HL-60 (cell line): ENCODE results near the gene SPACA5.

Experiments
- POLR2AphosphoS5 ChIP-seq: IDR thresholded peaks from 2 replicates; pipeline ENCODE4 v1.6.1; 2012; ENCODE audit warnings: low read depth
- SPI1 ChIP-seq: IDR thresholded peaks from 2 replicates; pipeline ENCODE4 v1.6.1; 2012; ENCODE audit warnings: low read depth, mild to moderate bottlenecking, borderline replicate concordance
- TF ChIP-seq, protein P1 (sequence below): IDR thresholded peaks from one replicate; pipeline ENCODE4 v1.5.1; 2011; ENCODE audit warnings: low read length, control low read depth, inconsistent platforms; ENCODE audit not compliant: insufficient read depth
- TF ChIP-seq, protein P2 (sequence below): IDR thresholded peaks from 2 replicates; pipeline ENCODE4 v1.6.1; 2012; ENCODE audit warnings: low read depth; ENCODE audit not compliant: insufficient replicate concordance

DNA sequence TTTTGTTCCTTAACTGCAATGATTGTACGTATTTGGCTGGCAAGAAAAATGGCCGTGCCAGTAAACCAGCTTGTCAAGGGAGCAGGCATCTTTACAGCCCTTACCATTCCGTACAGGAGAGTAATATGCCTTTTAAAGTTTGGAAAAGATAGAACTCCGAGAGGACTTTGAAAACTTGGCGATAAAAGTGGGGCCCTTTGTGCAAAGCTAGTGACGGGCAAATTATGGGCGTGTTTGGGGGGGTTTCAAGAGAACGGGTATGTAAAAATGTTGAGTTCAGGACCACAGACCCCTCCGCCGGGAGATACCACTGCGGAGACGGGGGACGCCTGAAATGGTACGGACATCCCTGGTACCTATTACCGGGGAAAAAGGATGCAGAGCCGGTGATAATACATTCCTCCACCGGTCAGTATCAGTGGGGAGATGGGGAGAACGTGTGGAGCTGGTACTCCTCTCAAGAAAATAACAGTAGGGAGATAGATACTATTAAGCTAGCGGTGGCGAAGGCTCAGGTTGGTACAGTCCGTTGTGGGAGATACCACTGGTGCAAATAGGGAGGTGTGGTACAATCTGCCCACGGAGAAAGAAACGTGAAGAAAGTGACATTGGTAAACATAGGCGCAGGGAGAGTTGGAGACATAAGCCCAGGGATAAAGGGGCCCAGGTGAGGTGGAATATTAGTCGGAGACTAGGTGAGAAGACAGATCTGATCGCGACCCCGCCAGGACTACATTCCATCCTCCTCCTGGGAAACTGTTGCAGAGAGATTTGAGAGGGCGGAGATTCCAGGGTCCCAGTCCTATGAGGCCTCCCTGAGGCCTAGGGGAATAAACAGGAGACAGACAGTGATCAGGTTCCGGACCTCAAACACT is 14.5 kb downstream of the SPACA5 start:
- TF ChIP-seq, protein P1, sequence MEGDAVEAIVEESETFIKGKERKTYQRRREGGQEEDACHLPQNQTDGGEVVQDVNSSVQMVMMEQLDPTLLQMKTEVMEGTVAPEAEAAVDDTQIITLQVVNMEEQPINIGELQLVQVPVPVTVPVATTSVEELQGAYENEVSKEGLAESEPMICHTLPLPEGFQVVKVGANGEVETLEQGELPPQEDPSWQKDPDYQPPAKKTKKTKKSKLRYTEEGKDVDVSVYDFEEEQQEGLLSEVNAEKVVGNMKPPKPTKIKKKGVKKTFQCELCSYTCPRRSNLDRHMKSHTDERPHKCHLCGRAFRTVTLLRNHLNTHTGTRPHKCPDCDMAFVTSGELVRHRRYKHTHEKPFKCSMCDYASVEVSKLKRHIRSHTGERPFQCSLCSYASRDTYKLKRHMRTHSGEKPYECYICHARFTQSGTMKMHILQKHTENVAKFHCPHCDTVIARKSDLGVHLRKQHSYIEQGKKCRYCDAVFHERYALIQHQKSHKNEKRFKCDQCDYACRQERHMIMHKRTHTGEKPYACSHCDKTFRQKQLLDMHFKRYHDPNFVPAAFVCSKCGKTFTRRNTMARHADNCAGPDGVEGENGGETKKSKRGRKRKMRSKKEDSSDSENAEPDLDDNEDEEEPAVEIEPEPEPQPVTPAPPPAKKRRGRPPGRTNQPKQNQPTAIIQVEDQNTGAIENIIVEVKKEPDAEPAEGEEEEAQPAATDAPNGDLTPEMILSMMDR = no peak
- TF ChIP-seq POLR2AphosphoS5 (no peak), SPI1 (no peak)
- TF ChIP-seq, protein P2, sequence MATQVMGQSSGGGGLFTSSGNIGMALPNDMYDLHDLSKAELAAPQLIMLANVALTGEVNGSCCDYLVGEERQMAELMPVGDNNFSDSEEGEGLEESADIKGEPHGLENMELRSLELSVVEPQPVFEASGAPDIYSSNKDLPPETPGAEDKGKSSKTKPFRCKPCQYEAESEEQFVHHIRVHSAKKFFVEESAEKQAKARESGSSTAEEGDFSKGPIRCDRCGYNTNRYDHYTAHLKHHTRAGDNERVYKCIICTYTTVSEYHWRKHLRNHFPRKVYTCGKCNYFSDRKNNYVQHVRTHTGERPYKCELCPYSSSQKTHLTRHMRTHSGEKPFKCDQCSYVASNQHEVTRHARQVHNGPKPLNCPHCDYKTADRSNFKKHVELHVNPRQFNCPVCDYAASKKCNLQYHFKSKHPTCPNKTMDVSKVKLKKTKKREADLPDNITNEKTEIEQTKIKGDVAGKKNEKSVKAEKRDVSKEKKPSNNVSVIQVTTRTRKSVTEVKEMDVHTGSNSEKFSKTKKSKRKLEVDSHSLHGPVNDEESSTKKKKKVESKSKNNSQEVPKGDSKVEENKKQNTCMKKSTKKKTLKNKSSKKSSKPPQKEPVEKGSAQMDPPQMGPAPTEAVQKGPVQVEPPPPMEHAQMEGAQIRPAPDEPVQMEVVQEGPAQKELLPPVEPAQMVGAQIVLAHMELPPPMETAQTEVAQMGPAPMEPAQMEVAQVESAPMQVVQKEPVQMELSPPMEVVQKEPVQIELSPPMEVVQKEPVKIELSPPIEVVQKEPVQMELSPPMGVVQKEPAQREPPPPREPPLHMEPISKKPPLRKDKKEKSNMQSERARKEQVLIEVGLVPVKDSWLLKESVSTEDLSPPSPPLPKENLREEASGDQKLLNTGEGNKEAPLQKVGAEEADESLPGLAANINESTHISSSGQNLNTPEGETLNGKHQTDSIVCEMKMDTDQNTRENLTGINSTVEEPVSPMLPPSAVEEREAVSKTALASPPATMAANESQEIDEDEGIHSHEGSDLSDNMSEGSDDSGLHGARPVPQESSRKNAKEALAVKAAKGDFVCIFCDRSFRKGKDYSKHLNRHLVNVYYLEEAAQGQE = no peak
